Uterus (tissue), 4 donors: ENCODE data around the gene PRR23C. TPM values are rescaled to one million over a fixed set of nuclear protein-coding genes. Genes with fewer than 3 reads are reported as not detected.
"Not testable (repeated sequence)": the region's sequence is repeated elsewhere in the genome, so short reads cannot be mapped to it uniquely, and the experiment has no call there.

ENCODE experiments used
- DNase-seq, 2 donors: peaks; one replicate each; pipeline ENCODE4 v3.0.0-alpha.2; 2019 to 2020
- H3K27ac ChIP-seq, 2 donors: fragments of 200-600 bp; sonication (generic); 1 replicate in 1 of 2; 2 replicates in 1 of 2; pipeline ENCODE4 v1.5.1; 2016 to 2018
- H3K27me3 ChIP-seq, 2 donors: fragments of 200-600 bp; sonication (generic); one replicate each; pipeline ENCODE4 v1.5.1; 2018 to 2019; ENCODE audit warnings: control low read depth in 1 of 2
- H3K36me3 ChIP-seq, 2 donors: fragments of 200-600 bp; sonication (generic); one replicate each; pipeline ENCODE4 v1.5.1; 2019; ENCODE audit warnings: control low read depth in 1 of 2
- H3K4me1 ChIP-seq, 2 donors: fragments of 200-600 bp; sonication (generic); one replicate each; pipeline ENCODE4 v1.5.1; 2018 to 2019; ENCODE audit warnings: control low read depth in 1 of 2
- H3K4me3 ChIP-seq, 2 donors: fragments of 200-600 bp; sonication (generic); 1 replicate in 1 of 2; 2 replicates in 1 of 2; pipeline ENCODE4 v1.5.1; 2018 to 2019; ENCODE audit warnings: mild to moderate bottlenecking in 1 of 2
- H3K9me3 ChIP-seq, 2 donors: fragments of 200-600 bp; sonication (generic); one replicate each; pipeline ENCODE4 v1.5.1; 2019; ENCODE audit warnings: control low read depth in 1 of 2
- CTCF ChIP-seq, 4 experiments: fragments of 200-600 bp in 2 of 4; fragments of 450-650 bp in 2 of 4; sonication (generic) in 2 of 4; IDR thresholded peaks; one replicate each; pipeline ENCODE4 v1.5.1; 2016 to 2019; ENCODE audit warnings: antibody characterized with exemption in 4 of 4, mild to moderate bottlenecking in 2 of 4, moderate library complexity in 1 of 4
- POLR2A ChIP-seq, 2 donors: fragments of 450-650 bp; IDR thresholded peaks; one replicate each; pipeline ENCODE4 v1.6.1; 2016; ENCODE audit warnings: antibody characterized with exemption in 2 of 2, mild to moderate bottlenecking in 1 of 2, moderate library complexity in 1 of 2
- intact Hi-C: fragments of 100-400 bp; cut with DNase I; formaldehyde crosslinking; loops from one replicate; pipeline ENCODE4 v1.15.1; 2023; ENCODE audit warnings: low total_unique reads
- total RNA-seq, 4 donors: library from RNA; depleted of rRNA in 3 of 4; stranded (reverse); fragments of >200 nt in 3 of 4; gene quantifications; one replicate each; pipeline versions ENCODE4 v1.1.0 to v1.2.4, GENCODE V29; 2014 to 2023
- donor health status: DM: yes; HTN: yes; CAD: no.

The PRR23C gene
- total RNA-seq, 4 donors from 2014 or later = not detected

GRCh38 chr3:139032326-139033002 is 12.2 kb downstream of the PRR23C start:
- Histone ChIP-seq H3K36me3 (no peaks in the 10 kb centered on the region), H3K27ac (no peak overlapping the region), H3K27me3 (no peaks in the 10 kb centered on the region), H3K4me3 (no peak overlapping the region), H3K4me1 (no peaks in the 10 kb centered on the region), H3K9me3 (no peaks in the 10 kb centered on the region)
- TF ChIP-seq CTCF (IDR thresholded peaks at IDR 0.05) (no peak), POLR2A (IDR thresholded peaks at IDR 0.05) (no peak)
- DNase-seq = no peak
- intact Hi-C loops = no loop called here

- H3K4me3 ChIP-seq, DNase-seq, intact Hi-C loops, H3K27me3 ChIP-seq, H3K4me1 ChIP-seq, H3K36me3 ChIP-seq, H3K27ac ChIP-seq, H3K9me3 ChIP-seq: not testable (repeated sequence)
These were observed 14.1 kb downstream of the PRR23C start for GRCh38 chr3:139030576-139030975.

- intact Hi-C loops = no loop called here
These were observed 19.7 kb downstream of the PRR23C start for GRCh38 chr3:139024968-139025367.

GRCh38 chr3:139020868-139021234 is 23.8 kb downstream of the PRR23C start, which contains the start of gene PRR23B:
PRR23B (minus strand) TSS chr3:139020926; CDS start chr3:139020661, 265 bp downstream.
- Histone ChIP-seq H3K4me3 (no peak within 1 kb of the TSS), H3K9me3 (peaks cover 0 to 3% of the 10 kb centered on the region in 2 donors), H3K36me3 (no peaks in the 10 kb centered on the region), H3K27ac (no peak within 1 kb of the TSS), H3K4me1 (no peaks in the 10 kb centered on the region), H3K27me3 (no peaks in the 10 kb centered on the region)
- no peak for TF ChIP-seq CTCF (IDR thresholded peaks at IDR 0.05)
- intact Hi-C loops = no loop called here
- no peak for DNase-seq

More at GRCh38 chr3:139024968-139025367, 19.7 kb downstream of the PRR23C start:
- Histone ChIP-seq H3K9me3 (peaks cover 0 to 3% of the 10 kb centered on the region in 2 donors), H3K4me1 (no peaks in the 10 kb centered on the region), H3K36me3 (no peaks in the 10 kb centered on the region), H3K27ac (no peak overlapping the region), H3K4me3 (no peak overlapping the region), H3K27me3 (no peaks in the 10 kb centered on the region)
- TF ChIP-seq CTCF (IDR thresholded peaks at IDR 0.05) = no peak
- TF ChIP-seq POLR2A (IDR thresholded peaks at IDR 0.05) = no peak
- DNase-seq = no peak

GRCh38 chr3:139020036-139020867 is 24.4 kb downstream of the PRR23C start:
- Histone ChIP-seq H3K27ac (no peak overlapping the region), H3K27me3 (no peaks in the 10 kb centered on the region), H3K4me1 (no peaks in the 10 kb centered on the region), H3K36me3 (no peaks in the 10 kb centered on the region), H3K4me3 (no peak overlapping the region), H3K9me3 (peaks cover 0 to 3% of the 10 kb centered on the region in 2 donors)
- DNase-seq = no peak
- TF ChIP-seq POLR2A (IDR thresholded peaks at IDR 0.05) (no peak), CTCF (IDR thresholded peaks at IDR 0.05) (no peak)
- intact Hi-C loops = no loop called here
